ENCODE data around the gene KDM4B. TPM values are rescaled to one million over a fixed set of nuclear protein-coding genes. Genes with fewer than 3 reads are reported as not detected.

Gene KDM4B
- total RNA-seq, 1 experiment from 2014 or later, result 35.9 TPM

DNA sequence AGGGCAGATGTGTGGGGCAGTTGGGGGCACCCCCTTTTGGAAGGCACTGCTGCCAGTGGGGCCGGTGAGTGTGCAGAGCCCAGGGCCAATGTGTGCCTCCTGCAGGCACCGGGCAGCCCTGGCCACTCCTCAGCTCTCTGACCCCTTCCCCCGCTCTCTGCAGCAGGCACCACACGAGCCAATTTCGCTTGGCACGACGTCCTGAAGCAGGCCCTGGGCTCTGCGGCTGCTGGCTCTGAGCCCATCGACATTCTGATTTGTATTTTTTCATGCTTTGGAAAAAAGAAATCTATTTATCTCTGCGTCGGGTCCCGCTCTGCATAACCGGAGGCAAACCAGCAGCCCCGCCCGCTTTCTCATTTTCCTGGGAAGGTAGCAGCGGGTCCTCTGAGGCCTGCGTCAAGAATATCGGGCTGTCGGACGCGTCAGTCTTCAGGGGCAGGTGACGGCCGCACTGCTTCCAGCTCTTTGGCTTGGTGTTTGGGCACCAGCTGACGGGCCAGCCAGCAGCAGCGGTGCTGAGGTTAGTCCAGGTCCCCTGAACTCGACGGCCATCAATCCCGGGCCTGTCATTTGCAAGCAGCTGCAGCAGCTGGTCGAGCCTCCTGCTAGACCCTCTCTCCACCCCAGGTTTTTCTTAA, 134.3 kb downstream of the KDM4B start:
- intact Hi-C loops (cut with micrococcal nuclease), result no loop called here
- Histone ChIP-seq H3K27ac (ENCODE audit: low read depth, low read length) (no peak overlapping the region), H3K9me2 (ENCODE audit: insufficient read depth) (no peaks in the 10 kb centered on the region), H3K4me3 (replicated peaks in 1 of 2; ENCODE audit: low read depth in 1 of 2, low read length in 2 of 2) (no peak overlapping the region), H3K4me1 (ENCODE audit: control insufficient read depth in 1 of 2, insufficient read depth in 2 of 2, low read length in 2 of 2) (no peaks in the 10 kb centered on the region), H3K9ac (ENCODE audit: low read length) (no peak overlapping the region), H3K4me2 (ENCODE audit: low read length) (no peak overlapping the region), H4K20me1 (ENCODE audit: insufficient read depth) (no peaks in the 10 kb centered on the region), H3K27me3 (ENCODE audit: insufficient read depth, low read length) (no peaks in the 10 kb centered on the region), H3K79me2 (ENCODE audit: insufficient read depth, low read length) (no peaks in the 10 kb centered on the region), H2AFZ (ENCODE audit: low read depth, low read length, poor library complexity, severe bottlenecking) (no peak overlapping the region), H3K9me3 (ENCODE audit: control insufficient read depth in 1 of 2, insufficient read depth in 1 of 2, low read depth in 1 of 2, low read length in 2 of 2) (peaks cover 20 to 23% of the 10 kb centered on the region in 2 experiments; a peak in 2 of 4 replicates), H3K36me3 (ENCODE audit: control insufficient read depth in 1 of 2, insufficient read depth in 2 of 2, low read length in 2 of 2) (peaks cover 0 to 5% of the 10 kb centered on the region in 2 experiments; a peak in 1 of 4 replicates)
- ATAC-seq, result no peak
- ChIA-PET RAD21 (ENCODE audit: low non-redundant PET in 1 of 2, low total read pairs in 2 of 2, uncharacterized antibody in 2 of 2, unreplicated experiment in 2 of 2) (no interaction called here), POLR2A (no interaction called here), CTCF (no interaction called here)
- TF ChIP-seq CEBPB (IDR thresholded peaks at IDR 0.05; ENCODE audit: low read depth), result no peak
- DNase-seq (ENCODE audit: low read depth, low spot score), result no peak
- BruUV-seq (replicated peaks), result no TSS peak

DNA sequence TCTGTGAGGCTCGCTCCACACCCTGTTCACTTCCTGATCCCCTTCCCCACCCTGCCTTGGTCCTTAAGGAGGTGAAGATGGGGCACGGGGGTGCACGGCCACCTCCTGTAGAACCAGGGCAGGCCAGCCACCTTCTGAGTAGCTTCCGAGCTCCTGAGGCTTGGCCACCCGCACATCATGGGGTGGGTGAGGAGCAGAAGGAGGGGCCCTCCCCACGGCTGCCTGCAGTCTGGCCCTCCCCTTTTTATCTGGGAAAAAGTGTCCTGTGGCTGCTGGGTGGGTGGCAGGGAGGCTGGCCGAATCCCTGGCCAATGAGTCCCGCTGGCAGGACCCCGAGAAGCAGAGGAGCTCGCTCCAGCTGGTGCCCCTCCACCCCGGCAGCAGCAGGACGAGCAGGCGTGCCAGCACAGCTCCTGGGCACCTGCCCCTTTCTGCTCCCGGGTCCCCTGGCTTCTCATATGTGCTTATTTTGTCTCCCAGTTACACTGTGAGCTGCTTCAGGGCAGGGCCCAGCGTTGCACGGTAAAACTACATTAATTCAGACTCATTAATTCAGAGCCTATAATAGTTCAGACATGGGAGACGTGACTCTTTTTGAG, 135.0 kb downstream of the KDM4B start:
- no peak overlapping the region for H3K4me2 ChIP-seq (ENCODE audit: low read length)
- peaks cover 12 to 16% of the 10 kb centered on the region in 2 experiments; a peak in 2 of 4 replicates for H3K9me3 ChIP-seq (ENCODE audit: control insufficient read depth in 1 of 2, insufficient read depth in 1 of 2, low read depth in 1 of 2, low read length in 2 of 2)
- no peak overlapping the region for H3K27ac ChIP-seq (ENCODE audit: low read depth, low read length)
- H3K36me3 ChIP-seq (ENCODE audit: control insufficient read depth in 1 of 2, insufficient read depth in 2 of 2, low read length in 2 of 2), result peaks cover 0 to 4% of the 10 kb centered on the region in 2 experiments; a peak in 1 of 4 replicates
- no peaks in the 10 kb centered on the region for H3K79me2 ChIP-seq (ENCODE audit: insufficient read depth, low read length)
- no peaks in the 10 kb centered on the region for H3K9me2 ChIP-seq (ENCODE audit: insufficient read depth)
- no peak overlapping the region for H3K4me3 ChIP-seq (replicated peaks in 1 of 2; ENCODE audit: low read depth in 1 of 2, low read length in 2 of 2)
- ATAC-seq (no peak), DNase-seq (ENCODE audit: low read depth, low spot score) (no peak)
- H3K9ac ChIP-seq (ENCODE audit: low read length), result no peak overlapping the region
- RAD21 ChIA-PET (ENCODE audit: low non-redundant PET in 1 of 2, low total read pairs in 2 of 2, uncharacterized antibody in 2 of 2, unreplicated experiment in 2 of 2), result no interaction called here
- H3K4me1 ChIP-seq (ENCODE audit: control insufficient read depth in 1 of 2, insufficient read depth in 2 of 2, low read length in 2 of 2), result no peaks in the 10 kb centered on the region
- POLR2A ChIA-PET, result no interaction called here
- CTCF ChIA-PET, result no interaction called here
- no peaks in the 10 kb centered on the region for H4K20me1 ChIP-seq (ENCODE audit: insufficient read depth)
- H3K27me3 ChIP-seq (ENCODE audit: insufficient read depth, low read length), result no peaks in the 10 kb centered on the region
- no peak for TF ChIP-seq EGR1 (IDR thresholded peaks at IDR 0.05; ENCODE audit: low read depth)
- no peak overlapping the region for H2AFZ ChIP-seq (ENCODE audit: low read depth, low read length, poor library complexity, severe bottlenecking)
- BruUV-seq (replicated peaks), result no TSS peak
- intact Hi-C loops (cut with micrococcal nuclease), result no loop called here

Measured in HCT116 (cell line).